Sigmoid colon (tissue), 7 donors: ENCODE data around the gene DROSHA. TPM values are rescaled to one million over a fixed set of nuclear protein-coding genes. Genes with fewer than 3 reads are reported as not detected.

Experiments used
- DNase-seq: peaks from one replicate; pipeline ENCODE4 v3.0.0-alpha.2; 2019
- H3K27ac ChIP-seq, 4 donors: fragments of 200-600 bp; sonication (generic); one replicate each; pipeline ENCODE4 v1.5.1; 2016 to 2019; ENCODE audit warnings: mild to moderate bottlenecking in 1 of 4
- H3K27me3 ChIP-seq, 3 donors: fragments of 200-600 bp; sonication (generic); one replicate each; pipeline ENCODE4 v1.5.1; 2019; ENCODE audit warnings: mild to moderate bottlenecking in 1 of 3
- H3K36me3 ChIP-seq, 4 donors: fragments of 200-600 bp; sonication (generic); one replicate each; pipeline ENCODE4 v1.5.1; 2016 to 2019
- H3K4me1 ChIP-seq, 4 donors: fragments of 200-600 bp; sonication (generic); one replicate each; pipeline ENCODE4 v1.5.1; 2017 to 2019
- H3K4me3 ChIP-seq, 4 donors: fragments of 200-600 bp; sonication (generic); one replicate each; pipeline ENCODE4 v1.5.1; 2017 to 2019; ENCODE audit warnings: mild to moderate bottlenecking in 2 of 4, moderate library complexity in 1 of 4
- H3K9me3 ChIP-seq, 4 donors: fragments of 200-600 bp in 3 of 4; sonication (generic) in 3 of 4; one replicate each; pipeline versions ENCODE4 v1.5.1 to v1.6.1; 2013 to 2019
- CTCF ChIP-seq, 4 experiments: fragments of 450-650 bp in 3 of 4; fragments of 200-600 bp in 1 of 4; IDR thresholded peaks; one replicate each; pipeline ENCODE4 v1.5.1; 2016 to 2019; ENCODE audit warnings: antibody characterized with exemption in 4 of 4, mild to moderate bottlenecking in 3 of 4, moderate library complexity in 2 of 4
- EP300 ChIP-seq, 4 donors: sonication (generic); formaldehyde crosslinking; IDR thresholded peaks; one replicate each; pipeline ENCODE4 v1.6.1; 2017; ENCODE audit warnings: antibody characterized with exemption in 4 of 4
- POLR2A ChIP-seq, 2 donors: fragments of 450-650 bp; IDR thresholded peaks; one replicate each; pipeline ENCODE4 v1.6.1; 2016; ENCODE audit warnings: antibody characterized with exemption in 2 of 2, mild to moderate bottlenecking in 2 of 2, moderate library complexity in 2 of 2
- POLR2AphosphoS5 ChIP-seq, 4 donors: sonication (generic); formaldehyde crosslinking; IDR thresholded peaks; one replicate each; pipeline ENCODE4 v1.6.1; 2017; ENCODE audit warnings: antibody characterized with exemption in 4 of 4
- WGBS, 2 donors: extraction: QIAGEN DNeasy Blood & Tissue Kit; methylation state at CpG; one replicate each; pipeline ENCODE4 v1.1.7; 2013; 5-methylcytosine and 5-hydroxymethylcytosine counted together
- intact Hi-C: fragments of 100-400 bp; cut with DNase I; formaldehyde crosslinking; loops from one replicate; pipeline ENCODE4 v1.15.1; 2023
- polyA plus RNA-seq, 3 donors: library from polyadenylated mRNA; stranded (reverse); fragments of 200-250 nt; gene quantifications; one replicate each; pipeline ENCODE4 v1.2.3, GENCODE V29; 2013
- total RNA-seq, 4 donors: library from RNA; depleted of rRNA; stranded (reverse); fragments of >200 nt; gene quantifications; one replicate each; pipeline ENCODE4 v1.1.0, GENCODE V29; 2016
- donor health status: healthy with polysubstance abuse.
- donor health status: Bipolar disorder and iron deficiency.
- donor health status: healthy.

DROSHA gene
- total and polyA plus RNA-seq, 7 donors = 17.3 to 57.6 (median 28.6) TPM

GRCh38 chr5:31408814-31409213 is 123.1 kb downstream of the DROSHA start:
- DNase-seq = no peak
- Histone ChIP-seq H3K27ac (no peak overlapping the region), H3K4me1 (peaks cover 0 to 18% (median 4%) of the 10 kb centered on the region in 4 donors), H3K9me3 (no peaks in the 10 kb centered on the region), H3K27me3 (no peaks in the 10 kb centered on the region), H3K36me3 (peaks cover 0 to 60% (median 5%) of the 10 kb centered on the region in 4 donors), H3K4me3 (no peak overlapping the region)
- TF ChIP-seq POLR2AphosphoS5 (IDR thresholded peaks at IDR 0.05) = no peak
- intact Hi-C loops = no loop called here

GRCh38 chr5:31407921-31408693 is 123.8 kb downstream of the DROSHA start:
- Histone ChIP-seq H3K4me3 (no peak overlapping the region), H3K27ac (no peak overlapping the region), H3K4me1 (peaks cover 0 to 18% (median 4%) of the 10 kb centered on the region in 4 donors), H3K36me3 (peaks cover 2 to 61% (median 6%) of the 10 kb centered on the region in 4 donors), H3K27me3 (no peaks in the 10 kb centered on the region), H3K9me3 (no peaks in the 10 kb centered on the region)
- no peak for DNase-seq
- TF ChIP-seq POLR2A (IDR thresholded peaks at IDR 0.05) = no peak
- TF ChIP-seq CTCF (IDR thresholded peaks at IDR 0.05) = no peak
- TF ChIP-seq POLR2AphosphoS5 (IDR thresholded peaks at IDR 0.05) = no peak
- TF ChIP-seq EP300 (IDR thresholded peaks at IDR 0.05) = no peak
- WGBS, 2 donors = 88 to 89% methylated on average over 4 of the region's 4 CpGs
- intact Hi-C loops = no loop called here

- H3K9me3 ChIP-seq = no peaks in the 10 kb centered on the region
- H3K36me3 ChIP-seq = peaks cover 3 to 78% (median 7%) of the 10 kb centered on the region in 4 donors
- peaks cover 0 to 15% (median 4%) of the 10 kb centered on the region in 4 donors for H3K4me1 ChIP-seq
- no peak for DNase-seq
- H3K4me3 ChIP-seq = no peak overlapping the region
- no peaks in the 10 kb centered on the region for H3K27me3 ChIP-seq
- WGBS, 2 donors = 94 to 96% methylated on average over 3 of the region's 3 CpGs
- H3K27ac ChIP-seq = no peak overlapping the region
- no peak for TF ChIP-seq EP300 (IDR thresholded peaks at IDR 0.05)
- intact Hi-C loops = no loop called here
Observed at GRCh38 chr5:31404325-31404724, 127.6 kb downstream of the DROSHA start.

GRCh38 chr5:31401691-31402090 is 130.2 kb downstream of the DROSHA start:
- Histone ChIP-seq H3K27ac (no peak overlapping the region), H3K9me3 (no peaks in the 10 kb centered on the region), H3K36me3 (peaks cover 3 to 62% (median 7%) of the 10 kb centered on the region in 4 donors), H3K4me1 (no peaks in the 10 kb centered on the region), H3K4me3 (no peak overlapping the region), H3K27me3 (no peaks in the 10 kb centered on the region)
- 63 to 98% methylated on average over 3 of the region's 3 CpGs for WGBS, 2 donors
- intact Hi-C loops = no loop called here
- TF ChIP-seq POLR2A (IDR thresholded peaks at IDR 0.05) (no peak), CTCF (IDR thresholded peaks at IDR 0.05) (no peak), POLR2AphosphoS5 (IDR thresholded peaks at IDR 0.05) (no peak), EP300 (IDR thresholded peaks at IDR 0.05) (no peak)
- no peak for DNase-seq

- no peaks in the 10 kb centered on the region for H3K4me1 ChIP-seq
- DNase-seq = no peak
- H3K27me3 ChIP-seq = no peaks in the 10 kb centered on the region
- peaks cover 0 to 27% (median 2%) of the 10 kb centered on the region in 4 donors for H3K36me3 ChIP-seq
- TF ChIP-seq EP300 (IDR thresholded peaks at IDR 0.05) (no peak), CTCF (IDR thresholded peaks at IDR 0.05) (no peak), POLR2A (IDR thresholded peaks at IDR 0.05) (no peak), POLR2AphosphoS5 (IDR thresholded peaks at IDR 0.05) (no peak)
- WGBS, 2 donors = 72 to 76% methylated on average over 11 of the region's 11 CpGs
- no peak overlapping the region for H3K27ac ChIP-seq
- no peaks in the 10 kb centered on the region for H3K9me3 ChIP-seq
- intact Hi-C loops = no loop called here
- no peak overlapping the region for H3K4me3 ChIP-seq
Observed at GRCh38 chr5:31397926-31398557, 133.9 kb downstream of the DROSHA start.
